Stimulated activated CD4-positive, alpha-beta T cell treated with anti-CD3 and anti-CD28 coated beads, Interleukin-2, amount 100 ng/mL, for 24 hours (primary cell): ENCODE results near the gene ATAD3C.
"Not testable (repeated sequence)": the region's sequence is repeated elsewhere in the genome, so short reads cannot be mapped to it uniquely, and the experiment has no call there.

Experiments used
- DNase-seq, 2 donors: peaks; one replicate each; pipeline ENCODE4 v3.0.0-alpha.2; 2020

ATAD3C gene

GRCh38 chr1:1479547-1480487 is 30.3 kb downstream of the ATAD3C start:
- DNase-seq: no peak

- DNase-seq: not testable (repeated sequence)
These were observed 31.0 kb downstream of the ATAD3C start for GRCh38 chr1:1480488-1480867.

GRCh38 chr1:1481811-1482210 is 32.3 kb downstream of the ATAD3C start:
- DNase-seq: not testable (repeated sequence)

- no peak for DNase-seq
These were observed 33.4 kb downstream of the ATAD3C start for GRCh38 chr1:1482856-1483255.

GRCh38 chr1:1483714-1484113 is 34.2 kb downstream of the ATAD3C start:
- DNase-seq: no peak

GRCh38 chr1:1484976-1485750 is 35.7 kb downstream of the ATAD3C start:
- DNase-seq: not testable (repeated sequence)

GRCh38 chr1:1485755-1486317 is 36.3 kb downstream of the ATAD3C start:
- not testable (repeated sequence) for DNase-seq

GRCh38 chr1:1487701-1488100 is 38.2 kb downstream of the ATAD3C start:
- DNase-seq: no peak

- no peak for DNase-seq
These were observed 39.7 kb downstream of the ATAD3C start for GRCh38 chr1:1489231-1489630.

- DNase-seq: no peak
These were observed 40.4 kb downstream of the ATAD3C start for GRCh38 chr1:1489861-1490260.

GRCh38 chr1:1490633-1491230 is 41.2 kb downstream of the ATAD3C start:
- no peak for DNase-seq

- DNase-seq: no peak
These were observed 42.1 kb downstream of the ATAD3C start for GRCh38 chr1:1491601-1492000.

- DNase-seq: not testable (repeated sequence)
These were observed 44.8 kb downstream of the ATAD3C start for GRCh38 chr1:1494311-1494710.

- DNase-seq: not testable (repeated sequence)
These were observed 46.0 kb downstream of the ATAD3C start for GRCh38 chr1:1495461-1495975.

GRCh38 chr1:1504777-1505365 is 55.4 kb downstream of the ATAD3C start:
- peak; percentile 75 to 77 for DNase-seq

GRCh38 chr1:1505366-1505798 is 55.9 kb downstream of the ATAD3C start:
- peak; percentile 27 to 33 for DNase-seq

- not testable (repeated sequence) for DNase-seq
These were observed 56.3 kb downstream of the ATAD3C start for GRCh38 chr1:1505801-1506200.

GRCh38 chr1:1507305-1507704 is 57.8 kb downstream of the ATAD3C start:
- DNase-seq: no peak

GRCh38 chr1:1508775-1509464 is 59.4 kb downstream of the ATAD3C start:
- not testable (repeated sequence) for DNase-seq

- not testable (repeated sequence) for DNase-seq
These were observed 60.0 kb downstream of the ATAD3C start for GRCh38 chr1:1509465-1509850.

GRCh38 chr1:1510912-1511532 is 61.5 kb downstream of the ATAD3C start:
- DNase-seq: peak in 1 of 2 donors; percentile 26
